ENCODE results near the gene GSTP1.
"Not testable (repeated sequence)": the region's sequence is repeated elsewhere in the genome, so short reads cannot be mapped to it uniquely, and the experiment has no call there.

GSTP1 gene

GRCh38 chr11:67616431-67617242 lies 33.0 kb downstream of the GSTP1 start:
- DNase-seq = no peak

GRCh38 chr11:67617243-67617953 lies 33.8 kb downstream of the GSTP1 start:
- DNase-seq = no peak

GRCh38 chr11:67618901-67619659 lies 35.5 kb downstream of the GSTP1 start:
- DNase-seq = not testable (repeated sequence)

GRCh38 chr11:67619683-67620618 lies 36.3 kb downstream of the GSTP1 start:
- DNase-seq = not testable (repeated sequence)

- not testable (repeated sequence) for DNase-seq
Observed at GRCh38 chr11:67620621-67621020, 37.0 kb downstream of the GSTP1 start.

GRCh38 chr11:67621928-67622327 lies 38.3 kb downstream of the GSTP1 start:
- not testable (repeated sequence) for DNase-seq

GRCh38 chr11:67622905-67623304 lies 39.3 kb downstream of the GSTP1 start:
- not testable (repeated sequence) for DNase-seq

- DNase-seq = not testable (repeated sequence)
Observed at GRCh38 chr11:67623795-67624194, 40.2 kb downstream of the GSTP1 start.

- not testable (repeated sequence) for DNase-seq
Observed at GRCh38 chr11:67626131-67626833, 42.7 kb downstream of the GSTP1 start.

- DNase-seq = no peak
Observed at GRCh38 chr11:67626970-67627369, 43.4 kb downstream of the GSTP1 start.

- DNase-seq = no peak
Observed at GRCh38 chr11:67627441-67627811, 43.8 kb downstream of the GSTP1 start.

- no peak for DNase-seq
Observed at GRCh38 chr11:67627812-67628624, 44.4 kb downstream of the GSTP1 start.

- DNase-seq = no peak
Observed at GRCh38 chr11:67628710-67629385, 45.2 kb downstream of the GSTP1 start.

- peak; percentile 85 to 96 (median 92) for DNase-seq
Observed at GRCh38 chr11:67629386-67630227, 46.0 kb downstream of the GSTP1 start, which contains the start of gene NUDT8. Gene NUDT8 (minus strand): TSS chr11:67629937. CDS start chr11:67629911, 26 bp downstream.

GRCh38 chr11:67630228-67630942 lies 46.8 kb downstream of the GSTP1 start:
- DNase-seq = peak; percentile 97 to 100 (median 99)

GRCh38 chr11:67630943-67631331 lies 47.3 kb downstream of the GSTP1 start:
- no peak for DNase-seq

GRCh38 chr11:67631411-67631810 lies 47.8 kb downstream of the GSTP1 start:
- DNase-seq = no peak

- no peak for DNase-seq
Observed at GRCh38 chr11:67631853-67632174, 48.2 kb downstream of the GSTP1 start.
